IMR-90 (cell line): ENCODE results near the gene PBLD. TPM values are rescaled to one million over a fixed set of nuclear protein-coding genes. Genes with fewer than 3 reads are reported as not detected.
A peak's percentile ranks its signal among the peaks of the same experiment; 100 is the strongest.

Experiments
- ATAC-seq: fragments of 200-7000 bp; cut with Tn5 transposase; 2 replicates; pipeline ENCODE4 v1.9.1; 2020; ENCODE audit warnings: low read depth, mild to moderate bottlenecking, moderate library complexity
- BruUV-seq: library from RNA; stranded (reverse); fragments of 400-500 nt; replicated peaks from 2 replicates; lab custom pipeline; 2021; lab: Mats Ljungman, UMichigan
- CTCF ChIA-PET: fragments of 300-600 bp; formaldehyde crosslinking; extraction: SDS; loops from one replicate; lab custom pipeline; 2021; ENCODE audit warnings: antibody characterized with exemption; lab: Yijun Ruan, JAX
- POLR2A ChIA-PET: fragments of 300-600 bp; sonication (Branson Sonifier 250); formaldehyde crosslinking; loops from one replicate; lab custom pipeline; 2022; ENCODE audit warnings: antibody characterized with exemption; ENCODE audit not compliant: unreplicated experiment; lab: Charles Lee
- DNase-seq: peaks from one replicate; pipeline ENCODE4 v3.0.0; 2013
- H2AFZ ChIP-seq: replicated peaks from 2 replicates; pipeline ENCODE3; 2013; ENCODE audit warnings: low read length, mild to moderate bottlenecking; ENCODE audit not compliant: poor library complexity
- H2AK5ac ChIP-seq: 2 replicates; pipeline ENCODE4 v1.6.1; 2013; ENCODE audit warnings: low read depth, low read length, inconsistent platforms
- H2AK9ac ChIP-seq: replicated peaks from 2 replicates; pipeline ENCODE3; 2013; ENCODE audit warnings: mild to moderate bottlenecking, low read depth, low read length, moderate library complexity; ENCODE audit not compliant: poor library complexity
- H2BK120ac ChIP-seq: 2 replicates; pipeline ENCODE4 v1.6.1; 2013; ENCODE audit warnings: low read depth, low read length, inconsistent platforms
- H2BK15ac ChIP-seq: 3 replicates; pipeline ENCODE4 v1.6.1; 2013; ENCODE audit warnings: low read depth, low read length, inconsistent platforms
- H2BK20ac ChIP-seq: 2 replicates; pipeline ENCODE4 v1.6.1; 2013; ENCODE audit warnings: low read depth, mild to moderate bottlenecking, inconsistent platforms, low read length, moderate library complexity
- H2BK5ac ChIP-seq: 2 replicates; pipeline ENCODE4 v1.6.1; 2013; ENCODE audit warnings: mild to moderate bottlenecking, low read depth, low read length, inconsistent platforms; ENCODE audit not compliant: poor library complexity, severe bottlenecking
- H3K14ac ChIP-seq: replicated peaks from 2 replicates; pipeline ENCODE4 v1.6.1; 2013; ENCODE audit warnings: low read depth, low read length, inconsistent platforms
- H3K18ac ChIP-seq: 2 replicates; pipeline ENCODE4 v1.6.1; 2013; ENCODE audit warnings: low read depth, low read length, control low read depth
- H3K23ac ChIP-seq: 2 replicates; pipeline ENCODE4 v1.6.1; 2013; ENCODE audit warnings: low read depth, low read length, inconsistent platforms
- H3K27ac ChIP-seq: 2 replicates; pipeline ENCODE4 v1.5.1; 2013; ENCODE audit warnings: mild to moderate bottlenecking, control low read depth, low read length; ENCODE audit not compliant: insufficient read depth
- H3K27me3 ChIP-seq: 2 replicates; pipeline ENCODE4 v1.6.1; 2013; ENCODE audit warnings: low read length; ENCODE audit not compliant: control insufficient read depth, insufficient read depth
- H3K36me3 ChIP-seq: 2 replicates; pipeline ENCODE4 v1.6.1; 2013; ENCODE audit warnings: low read length, mixed read lengths; ENCODE audit not compliant: control insufficient read depth, insufficient read depth
- H3K4ac ChIP-seq: 2 replicates; pipeline ENCODE4 v1.6.1; 2013; ENCODE audit warnings: low read depth, low read length, inconsistent platforms
- H3K4me1 ChIP-seq: 2 replicates; pipeline ENCODE4 v1.6.1; 2013; ENCODE audit warnings: low read length, mixed read lengths; ENCODE audit not compliant: control insufficient read depth, insufficient read depth
- H3K4me2 ChIP-seq: 2 replicates; pipeline ENCODE4 v1.6.1; 2013; ENCODE audit warnings: low read depth, mild to moderate bottlenecking, control low read depth, low read length, moderate library complexity
- H3K4me3 ChIP-seq: 2 replicates; pipeline ENCODE4 v1.5.1; 2013; ENCODE audit warnings: low read depth, mild to moderate bottlenecking, control low read depth, low read length, moderate library complexity; ENCODE audit not compliant: insufficient read depth
- H3K56ac ChIP-seq: 2 replicates; pipeline ENCODE4 v1.6.1; 2013; ENCODE audit warnings: low read length, inconsistent platforms; ENCODE audit not compliant: insufficient read depth; ENCODE audit errors: extremely low read depth
- H3K79me1 ChIP-seq, 2 experiments: 2 replicates each; pipeline ENCODE4 v1.6.1; 2013; ENCODE audit warnings: low read length in 2 of 2, inconsistent platforms in 1 of 2, low read depth in 1 of 2
- H3K9ac ChIP-seq: 2 replicates; pipeline ENCODE4 v1.6.1; 2013; ENCODE audit warnings: low read depth, low read length, control low read depth
- H3K9me1 ChIP-seq: 2 replicates; pipeline ENCODE4 v1.6.1; 2013; ENCODE audit warnings: low read length, inconsistent platforms; ENCODE audit not compliant: insufficient read depth
- H3K9me3 ChIP-seq: 2 replicates; pipeline ENCODE4 v1.6.1; 2013; ENCODE audit warnings: low read length; ENCODE audit not compliant: control insufficient read depth, insufficient read depth
- H4K20me1 ChIP-seq: 2 replicates; pipeline ENCODE4 v1.6.1; 2013; ENCODE audit warnings: low read length, inconsistent platforms; ENCODE audit not compliant: insufficient read depth
- H4K5ac ChIP-seq: 2 replicates; pipeline ENCODE4 v1.6.1; 2013; ENCODE audit warnings: mild to moderate bottlenecking, low read depth, low read length, control low read depth
- H4K8ac ChIP-seq, 2 experiments: 2 replicates each; pipeline ENCODE4 v1.6.1; 2013; ENCODE audit warnings: low read depth in 2 of 2, low read length in 2 of 2, control low read depth in 1 of 2, inconsistent platforms in 1 of 2
- H4K91ac ChIP-seq: 2 replicates; pipeline ENCODE4 v1.6.1; 2013; ENCODE audit warnings: low read depth, low read length, inconsistent platforms; ENCODE audit not compliant: insufficient read depth
- CEBPB ChIP-seq: IDR thresholded peaks from 2 replicates; pipeline ENCODE4 v1.6.1; 2012; ENCODE audit warnings: low read depth, low read length, improper control_type of control experiment
- CHD1 ChIP-seq: IDR thresholded peaks from 2 replicates; pipeline ENCODE4 v1.6.1; 2012; ENCODE audit warnings: low read depth, low read length, improper control_type of control experiment
- FOS ChIP-seq: fragments of 150-350 bp; IDR thresholded peaks from 2 replicates; pipeline ENCODE4 v1.6.1; 2016; ENCODE audit warnings: low read depth, low read length
- MAZ ChIP-seq: IDR thresholded peaks from 2 replicates; pipeline ENCODE4 v1.6.1; 2012; ENCODE audit warnings: low read depth, mild to moderate bottlenecking, low read length, improper control_type of control experiment, moderate library complexity, borderline replicate concordance
- MXI1 ChIP-seq: IDR thresholded peaks from 2 replicates; pipeline ENCODE4 v1.6.1; 2012; ENCODE audit warnings: low read depth, mild to moderate bottlenecking, low read length, moderate library complexity, borderline replicate concordance
- NFE2L2 ChIP-seq: fragments of 150-350 bp; IDR thresholded peaks from 2 replicates; pipeline ENCODE4 v1.6.1; 2016; ENCODE audit warnings: low read depth, mild to moderate bottlenecking, low read length
- POLR2A ChIP-seq: IDR thresholded peaks from 2 replicates; pipeline ENCODE4 v1.6.1; 2012; ENCODE audit warnings: mild to moderate bottlenecking, low read depth, low read length
- RAD21 ChIP-seq: IDR thresholded peaks from 2 replicates; pipeline ENCODE4 v1.6.1; 2012; ENCODE audit warnings: low read length, improper control_type of control experiment
- RCOR1 ChIP-seq: IDR thresholded peaks from 2 replicates; pipeline ENCODE4 v1.6.1; 2012; ENCODE audit warnings: mild to moderate bottlenecking, low read length, improper control_type of control experiment; ENCODE audit not compliant: insufficient replicate concordance
- RFX5 ChIP-seq: IDR thresholded peaks from 2 replicates; pipeline ENCODE4 v1.8.0; 2012; ENCODE audit warnings: low read depth, mild to moderate bottlenecking, low read length, moderate library complexity
- SMC3 ChIP-seq: fragments of 150-350 bp; IDR thresholded peaks from 2 replicates; pipeline ENCODE4 v1.6.1; 2016; ENCODE audit warnings: low read depth, mild to moderate bottlenecking, antibody characterized with exemption, low read length, moderate library complexity
- USF2 ChIP-seq: fragments of 150-350 bp; IDR thresholded peaks from 2 replicates; pipeline ENCODE4 v1.6.1; 2017; ENCODE audit warnings: mild to moderate bottlenecking, antibody characterized with exemption, low read length, low read depth
- WGBS, 2 experiments: methylation state at CpG; one replicate each; pipeline versions ENCODE4 v1.1.5 to v1.1.7; 2013; ENCODE audit warnings: missing lambda C conversion rate in 2 of 2; ENCODE audit not compliant: insufficient read length in 1 of 2; ENCODE audit errors: extremely low coverage in 2 of 2; 5-methylcytosine and 5-hydroxymethylcytosine counted together
- dilution Hi-C: fragments of 300-500 bp; cut with HindIII; formaldehyde crosslinking; loops from one replicate; pipeline ENCODE4 v1.14.3; 2018; ENCODE audit warnings: low sequenced_read_pairs; ENCODE audit not compliant: unreplicated experiment
- in situ Hi-C: fragments of 300-500 bp; cut with MboI; formaldehyde crosslinking; loops from 3 replicates; pipeline ENCODE4 v1.14.3; 2019; ENCODE audit warnings: low sequenced_read_pairs, inconsistent platforms, mixed read lengths
- intact Hi-C: fragments of 100-400 bp; cut with micrococcal nuclease; formaldehyde crosslinking; loops from 2 replicates; pipeline ENCODE4 v1.10.0; 2022
- polyA plus RNA-seq, 3 experiments: library from polyadenylated mRNA; depleted of rRNA; stranded (reverse); fragments of >200 nt; gene quantifications; 2 replicates each; pipeline ENCODE4 v1.2.3, GENCODE V29; 2012; ENCODE audit warnings: low replicate concordance in 1 of 3
- total RNA-seq: library from RNA; depleted of rRNA; stranded (reverse); fragments of >200 nt; gene quantifications from 2 replicates; pipeline ENCODE4 v1.2.3, GENCODE V29; 2012
- TF ChIP-seq, protein P1 (sequence below): fragments of 150-350 bp; IDR thresholded peaks from 2 replicates; pipeline ENCODE4 v1.6.1; 2016; ENCODE audit warnings: low read depth, mild to moderate bottlenecking, low read length, moderate library complexity, borderline replicate concordance
- TF ChIP-seq, protein P2 (sequence below): conservative IDR thresholded peaks from 2 replicates; pipeline ENCODE4 v1.5.1; 2012; ENCODE audit warnings: mild to moderate bottlenecking, low read depth, low read length, improper control_type of control experiment

Gene PBLD
- total and polyA plus RNA-seq, 2 of the 4 experiments (the other 2 are of a cell fraction) = 3.3 to 5.7 TPM

DNA sequence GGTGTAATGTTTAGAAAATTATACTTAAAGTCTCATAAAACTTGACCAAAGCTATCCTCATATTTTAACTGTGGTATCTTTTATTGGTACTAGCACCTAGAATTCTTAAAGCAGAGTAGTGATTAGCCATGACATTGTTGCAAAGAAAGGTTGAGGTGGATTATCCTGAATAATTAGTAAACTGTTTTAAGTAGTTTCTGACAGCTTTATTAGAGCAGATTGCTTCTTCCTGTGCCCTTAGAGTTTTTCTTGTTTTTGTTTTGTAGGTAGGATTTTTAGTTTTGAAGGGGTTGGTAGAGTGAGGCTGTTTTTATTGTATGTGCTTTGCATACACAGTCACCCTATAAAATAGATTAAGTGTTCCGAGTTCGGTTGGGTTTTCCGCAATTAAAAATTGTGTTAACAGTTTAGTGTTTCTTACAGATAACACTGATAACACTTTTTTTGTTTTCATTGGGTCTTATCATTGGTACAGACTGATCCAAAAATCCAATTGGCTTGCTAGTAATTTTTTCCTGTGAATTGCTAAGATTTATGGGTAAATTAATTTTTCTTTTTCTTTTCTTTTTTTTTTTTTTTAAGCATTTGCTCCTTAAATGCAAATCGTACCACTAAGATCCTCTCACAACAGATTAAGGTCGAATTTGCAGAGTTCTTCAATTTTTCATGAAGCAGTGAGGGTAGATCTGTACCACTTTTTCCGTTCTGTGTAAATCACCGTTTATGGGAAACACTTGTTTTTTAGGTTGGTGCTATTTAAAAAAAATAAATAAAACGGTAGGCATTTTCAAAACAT, 2.1 kb upstream of the PBLD start:
- Histone ChIP-seq H2BK15ac (no peak overlapping the region), H3K18ac (no peak overlapping the region), H2BK20ac (no peak overlapping the region), H3K9me3 (no peaks in the 10 kb centered on the region), H3K4me1 (peaks cover 4% of the 10 kb centered on the region), H3K36me3 (peaks cover 16% of the 10 kb centered on the region), H3K56ac (no peak overlapping the region), H3K23ac (peak overlapping the region; percentile 53; the same call in 1 of the 2 replicates), H4K91ac (no peak overlapping the region), H3K27ac (no peak overlapping the region), H3K9ac (peak overlapping the region; percentile 51; the same call in 1 of the 2 replicates), H3K4me2 (peak overlapping the region; percentile 92), H4K20me1 (peaks cover 71% of the 10 kb centered on the region), H2AFZ (no peak overlapping the region), H2BK120ac (no peak overlapping the region), H4K5ac (no peak overlapping the region), H2AK9ac (no peak overlapping the region), H4K8ac (no peak overlapping the region), H2BK5ac (no peak overlapping the region), H3K4ac (no peak overlapping the region), H3K27me3 (no peaks in the 10 kb centered on the region), H2AK5ac (no peak overlapping the region), H3K4me3 (peak overlapping the region; percentile 98), H3K79me1 (peaks cover 4 to 26% of the 10 kb centered on the region in 2 experiments; a peak in 3 of 4 replicates), H3K9me1 (peaks cover 8% of the 10 kb centered on the region; the same call in 1 of the 2 replicates), H3K14ac (no peak overlapping the region)
- ATAC-seq = no peak
- intact Hi-C loops (loop anchor here (10.0 kb wide), 3 partner anchors 260 to 480 kb away; partner anchors contain the start of genes HERC4 and SIRT1), dilution Hi-C loops (no loop called here), in situ Hi-C loops (no loop called here)
- WGBS, 2 experiments = no CpG with 5 or more reads among the region's 8 CpGs
- ChIA-PET POLR2A (no interaction called here), CTCF (interaction anchor here (0.6 to 1.9 kb wide), 3 partner anchors 34 to 479 kb away, joined by 3 to 6 read pairs (median 4); no protein-coding TSS in a partner anchor)
- DNase-seq = no peak
- no TSS peak for BruUV-seq
- TF ChIP-seq NFE2L2 (no peak), FOS (no peak), RCOR1 (no peak), RAD21 (no peak), CHD1 (no peak), MAZ (no peak), SMC3 (no peak), RFX5 (no peak), MXI1 (no peak), POLR2A (no peak), USF2 (no peak), CEBPB (no peak)
- TF ChIP-seq, protein P1, sequence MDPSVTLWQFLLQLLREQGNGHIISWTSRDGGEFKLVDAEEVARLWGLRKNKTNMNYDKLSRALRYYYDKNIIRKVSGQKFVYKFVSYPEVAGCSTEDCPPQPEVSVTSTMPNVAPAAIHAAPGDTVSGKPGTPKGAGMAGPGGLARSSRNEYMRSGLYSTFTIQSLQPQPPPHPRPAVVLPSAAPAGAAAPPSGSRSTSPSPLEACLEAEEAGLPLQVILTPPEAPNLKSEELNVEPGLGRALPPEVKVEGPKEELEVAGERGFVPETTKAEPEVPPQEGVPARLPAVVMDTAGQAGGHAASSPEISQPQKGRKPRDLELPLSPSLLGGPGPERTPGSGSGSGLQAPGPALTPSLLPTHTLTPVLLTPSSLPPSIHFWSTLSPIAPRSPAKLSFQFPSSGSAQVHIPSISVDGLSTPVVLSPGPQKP = no peak
- TF ChIP-seq, protein P2, sequence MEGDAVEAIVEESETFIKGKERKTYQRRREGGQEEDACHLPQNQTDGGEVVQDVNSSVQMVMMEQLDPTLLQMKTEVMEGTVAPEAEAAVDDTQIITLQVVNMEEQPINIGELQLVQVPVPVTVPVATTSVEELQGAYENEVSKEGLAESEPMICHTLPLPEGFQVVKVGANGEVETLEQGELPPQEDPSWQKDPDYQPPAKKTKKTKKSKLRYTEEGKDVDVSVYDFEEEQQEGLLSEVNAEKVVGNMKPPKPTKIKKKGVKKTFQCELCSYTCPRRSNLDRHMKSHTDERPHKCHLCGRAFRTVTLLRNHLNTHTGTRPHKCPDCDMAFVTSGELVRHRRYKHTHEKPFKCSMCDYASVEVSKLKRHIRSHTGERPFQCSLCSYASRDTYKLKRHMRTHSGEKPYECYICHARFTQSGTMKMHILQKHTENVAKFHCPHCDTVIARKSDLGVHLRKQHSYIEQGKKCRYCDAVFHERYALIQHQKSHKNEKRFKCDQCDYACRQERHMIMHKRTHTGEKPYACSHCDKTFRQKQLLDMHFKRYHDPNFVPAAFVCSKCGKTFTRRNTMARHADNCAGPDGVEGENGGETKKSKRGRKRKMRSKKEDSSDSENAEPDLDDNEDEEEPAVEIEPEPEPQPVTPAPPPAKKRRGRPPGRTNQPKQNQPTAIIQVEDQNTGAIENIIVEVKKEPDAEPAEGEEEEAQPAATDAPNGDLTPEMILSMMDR = no peak
